GM21737 (cell line): Measurements from ENCODE around the gene NCF4.

Experiments used
- ATAC-seq: cut with Tn5 transposase; IDR thresholded peaks from one replicate; pipeline ENCODE4 v1.9.1; 2021; ENCODE audit warnings: mild to moderate bottlenecking, moderate library complexity; ENCODE audit not compliant: unreplicated experiment

NCF4 gene

GRCh38 chr22:36835903-36836302 lies 24.9 kb upstream of the NCF4 start:
- no peak for ATAC-seq

- no peak for ATAC-seq
Measured at GRCh38 chr22:36838119-36839030, 22.4 kb upstream of the NCF4 start.

DNA sequence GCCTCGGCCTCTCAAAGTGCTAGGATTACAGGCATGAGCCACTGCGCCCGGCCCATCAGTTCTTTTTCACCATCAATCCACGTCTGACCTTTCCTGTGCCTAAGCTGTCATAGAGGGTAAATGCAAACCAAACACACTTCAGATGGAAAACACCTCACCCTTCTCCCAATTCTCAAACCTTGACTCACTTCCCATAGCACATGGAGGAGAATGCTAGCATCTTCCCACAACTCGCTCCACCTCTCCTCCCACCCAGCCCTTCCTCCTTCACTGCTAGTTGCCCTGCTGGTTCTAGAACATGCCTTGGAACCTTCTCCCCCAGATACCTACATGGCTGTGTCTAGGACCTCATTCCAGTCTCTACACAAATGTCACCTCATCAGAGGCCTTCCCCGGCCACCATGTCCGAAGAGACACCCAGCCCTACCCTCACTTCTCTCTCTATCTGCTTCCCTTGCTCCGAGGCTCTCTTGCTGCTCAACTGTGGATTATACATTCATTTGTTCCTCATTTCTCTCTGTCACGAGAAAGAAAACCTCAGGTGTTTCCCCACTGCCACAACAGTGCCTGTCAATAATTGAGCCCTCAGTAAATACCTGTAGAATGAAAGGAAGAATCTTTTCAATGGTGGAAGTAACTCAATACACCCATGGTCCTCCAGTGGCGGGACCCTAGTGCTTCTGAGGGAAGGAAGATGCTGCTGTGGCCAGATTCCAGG lies 21.3 kb upstream of the NCF4 start:
- no peak for ATAC-seq

GRCh38 chr22:36840106-36840505 lies 20.7 kb upstream of the NCF4 start:
- no peak for ATAC-seq

DNA sequence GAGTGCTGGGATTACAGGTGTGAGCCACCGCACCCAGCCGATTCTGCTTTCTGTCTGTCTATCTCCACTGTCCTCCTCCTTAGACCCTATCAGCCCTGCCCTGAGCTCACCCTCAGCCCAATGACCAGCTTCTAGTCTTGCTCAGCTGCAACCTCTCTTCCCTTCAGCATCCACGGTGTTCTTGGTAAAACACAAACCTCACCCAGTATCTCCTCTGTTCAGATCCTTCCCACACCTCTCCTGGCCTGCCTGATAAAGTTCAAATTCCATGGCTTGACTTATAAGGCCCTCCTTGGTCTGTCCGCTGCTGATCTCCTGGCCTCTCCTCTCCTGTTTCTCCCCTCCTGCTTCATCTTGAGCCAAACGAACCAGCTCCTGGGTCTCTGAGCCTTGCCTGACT lies 14.5 kb upstream of the NCF4 start:
- ATAC-seq: no peak

DNA sequence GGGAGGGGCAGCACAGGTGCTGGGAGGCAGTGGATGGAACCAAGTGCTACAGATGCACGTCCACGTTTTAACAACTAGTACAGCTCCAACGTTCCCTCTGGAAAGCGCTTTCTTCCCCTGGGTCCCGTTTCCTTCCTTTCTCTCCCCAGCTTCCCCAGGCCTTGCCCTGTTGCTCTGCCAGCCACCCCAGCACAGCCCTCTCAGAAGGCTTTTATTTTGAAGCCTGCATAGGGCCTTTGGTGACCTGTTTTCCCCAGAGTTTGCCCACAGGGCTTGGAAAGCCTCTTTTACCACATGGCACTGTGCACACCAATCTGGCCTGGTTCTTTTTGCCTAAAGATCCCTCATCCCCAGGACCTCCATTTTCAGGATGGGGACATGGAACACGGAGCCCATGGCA lies 13.9 kb upstream of the NCF4 start:
- no peak for ATAC-seq

- no peak for ATAC-seq
Measured at GRCh38 chr22:36850056-36850455, 10.8 kb upstream of the NCF4 start.

DNA sequence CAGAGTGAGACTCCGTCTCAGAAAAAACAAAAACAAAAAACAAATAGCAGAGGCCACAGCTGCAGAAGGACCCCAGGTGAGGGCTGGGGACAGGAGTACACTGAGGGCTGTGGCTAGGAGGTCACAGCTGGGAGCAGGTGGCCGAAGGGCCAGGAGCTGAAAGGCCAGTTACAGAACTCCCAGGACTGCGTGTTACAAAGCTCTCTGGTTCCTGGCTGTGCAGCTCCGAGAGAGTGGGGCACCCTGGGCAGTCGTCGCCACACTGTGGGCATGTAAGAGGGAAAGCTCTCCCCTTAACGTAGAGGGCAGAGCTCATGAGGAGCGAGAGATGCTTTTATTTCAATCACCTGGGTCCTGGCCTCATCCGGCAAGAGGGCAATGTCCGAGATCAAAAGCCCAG lies 10.1 kb upstream of the NCF4 start:
- ATAC-seq: no peak

- no peak for ATAC-seq
Measured at GRCh38 chr22:36852056-36852973, 8.5 kb upstream of the NCF4 start.

GRCh38 chr22:36853407-36854099 lies 7.3 kb upstream of the NCF4 start:
- no peak for ATAC-seq

DNA sequence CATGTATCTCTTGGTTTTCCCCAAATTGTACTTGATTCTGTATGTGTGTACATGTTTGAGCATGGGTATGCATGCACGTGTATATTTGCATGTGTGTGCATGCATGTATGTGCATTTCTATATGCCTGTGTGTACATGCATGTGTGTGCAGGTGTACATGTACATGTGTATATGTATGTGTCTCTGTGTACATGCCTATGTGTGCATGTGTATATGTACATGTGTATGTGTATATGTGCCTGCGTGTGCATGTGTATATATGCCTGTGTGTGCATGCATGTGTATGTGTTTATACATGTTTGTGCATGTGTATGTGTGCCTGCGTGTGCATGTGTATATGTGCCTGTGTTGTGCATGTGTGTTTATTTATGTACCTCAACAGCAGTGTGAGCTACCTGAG lies 5.3 kb upstream of the NCF4 start:
- no peak for ATAC-seq

- ATAC-seq: no peak
Measured at GRCh38 chr22:36856121-36856791, 4.5 kb upstream of the NCF4 start.

DNA sequence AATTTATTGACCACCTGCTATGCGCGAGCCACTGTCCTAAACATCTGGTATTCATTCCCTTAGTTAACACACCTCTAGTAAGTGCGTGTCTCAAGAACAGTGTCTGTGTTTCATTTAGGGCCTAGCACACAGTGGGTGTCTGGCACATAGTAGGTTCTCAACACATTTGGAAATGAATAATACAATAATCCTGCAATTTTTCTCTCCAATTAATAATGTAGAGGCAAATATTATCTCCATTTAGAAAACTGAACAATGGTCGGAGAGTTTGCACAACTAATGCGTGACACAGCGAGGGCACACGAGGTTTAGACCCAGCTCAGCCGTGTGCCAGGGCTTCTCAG lies 4.0 kb upstream of the NCF4 start:
- no peak for ATAC-seq

- ATAC-seq: no peak
Measured at GRCh38 chr22:36858156-36858555, 2.6 kb upstream of the NCF4 start.

GRCh38 chr22:36858966-36859365 lies 1.8 kb upstream of the NCF4 start:
- ATAC-seq: no peak

GRCh38 chr22:36860017-36860416 lies 789 bp upstream of the NCF4 start:
- no peak for ATAC-seq

- ATAC-seq: no peak
Measured at GRCh38 chr22:36860438-36860820, 377 bp upstream of the NCF4 start.

DNA sequence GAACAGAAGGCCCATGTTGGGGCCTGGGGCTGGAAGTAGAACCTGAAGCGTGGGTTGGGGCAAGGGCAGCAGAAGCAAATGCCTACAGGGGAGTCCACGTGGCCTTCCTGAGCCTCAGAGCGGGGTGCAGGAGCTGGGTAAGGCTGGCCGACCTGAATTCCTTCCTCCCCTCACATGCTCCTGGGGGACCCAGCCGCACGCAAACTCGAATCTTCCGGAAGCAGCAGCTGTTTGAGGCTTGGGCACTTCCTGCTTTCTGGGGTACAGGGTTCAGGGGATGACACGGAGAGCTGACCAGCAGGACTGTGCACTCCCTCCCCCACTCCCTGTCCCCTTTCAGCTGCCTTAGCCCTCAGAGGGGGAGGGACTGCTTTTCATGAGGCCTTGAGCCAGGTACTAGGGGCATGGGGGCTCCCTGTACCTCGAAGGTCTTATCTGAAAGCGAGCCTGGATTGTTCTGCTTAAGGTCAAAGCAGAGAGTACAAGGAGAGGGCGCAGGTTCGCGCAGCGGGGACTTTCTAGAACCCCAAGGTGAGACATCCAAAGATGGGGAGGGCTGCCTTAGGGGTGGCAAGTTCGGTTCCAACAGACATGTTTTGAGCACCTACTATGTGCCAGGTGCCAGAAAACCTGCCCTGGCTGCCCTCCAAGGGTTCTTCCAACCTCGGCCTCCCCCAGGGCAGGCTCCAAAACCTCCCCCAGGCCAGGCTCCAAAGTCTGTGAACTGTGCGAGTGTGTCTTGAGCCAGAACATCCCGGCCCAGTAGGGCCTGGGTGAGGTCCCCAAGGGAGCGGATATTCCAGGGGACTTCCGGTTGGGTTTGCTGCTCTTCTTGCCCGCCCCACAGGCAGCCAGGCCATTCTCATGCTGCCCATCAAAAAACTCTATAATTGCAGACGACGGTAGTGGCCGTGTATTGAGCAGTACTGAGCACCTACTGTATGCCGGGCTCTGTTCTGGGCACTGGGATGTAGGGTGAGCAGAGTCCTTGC lies 1.7 kb downstream of the NCF4 start:
- no peak for ATAC-seq

- no peak for ATAC-seq
Measured at GRCh38 chr22:36863281-36863680, 2.5 kb downstream of the NCF4 start.
